Effector memory CD8-positive, alpha-beta T cell (primary cell): Measurements from ENCODE around the gene MS4A7.
"Not testable (repeated sequence)": the region's sequence is repeated elsewhere in the genome, so short reads cannot be mapped to it uniquely, and the experiment has no call there.

Experiments used
- ATAC-seq: fragments of 150-1000 bp; cut with Tn5 transposase; replicated peaks from 2 replicates; pipeline ENCODE4 v1.10.0; 2021; ENCODE audit warnings: mild to moderate bottlenecking, moderate library complexity
- DNase-seq, 3 experiments: peaks; one replicate each; pipeline ENCODE4 v3.0.0; 2021
- H3K27ac Mint-ChIP-seq, 2 donors: one replicate each; pipeline ENCODE4 v1.8.0; 2022; ENCODE audit warnings: mild to moderate bottlenecking in 2 of 2, mixed read lengths in 2 of 2, moderate library complexity in 2 of 2
- H3K27me3 Mint-ChIP-seq, 2 donors: one replicate each; pipeline ENCODE4 v1.8.0; 2022; ENCODE audit warnings: mixed read lengths in 2 of 2
- H3K36me3 Mint-ChIP-seq: one replicate; pipeline ENCODE4 v1.8.0; 2022; ENCODE audit warnings: mild to moderate bottlenecking, moderate library complexity, mixed read lengths; ENCODE audit not compliant: insufficient read depth
- H3K4me1 Mint-ChIP-seq, 2 donors: one replicate each; pipeline ENCODE4 v1.8.0; 2022; ENCODE audit warnings: low read depth in 2 of 2, mixed read lengths in 2 of 2
- H3K4me3 Mint-ChIP-seq, 2 donors: one replicate each; pipeline ENCODE4 v1.8.0; 2022; ENCODE audit warnings: mild to moderate bottlenecking in 2 of 2, mixed read lengths in 2 of 2, moderate library complexity in 2 of 2
- H3K9me3 Mint-ChIP-seq, 2 donors: one replicate each; pipeline ENCODE4 v1.8.0; 2022; ENCODE audit warnings: mixed read lengths in 2 of 2

Gene MS4A7

DNA sequence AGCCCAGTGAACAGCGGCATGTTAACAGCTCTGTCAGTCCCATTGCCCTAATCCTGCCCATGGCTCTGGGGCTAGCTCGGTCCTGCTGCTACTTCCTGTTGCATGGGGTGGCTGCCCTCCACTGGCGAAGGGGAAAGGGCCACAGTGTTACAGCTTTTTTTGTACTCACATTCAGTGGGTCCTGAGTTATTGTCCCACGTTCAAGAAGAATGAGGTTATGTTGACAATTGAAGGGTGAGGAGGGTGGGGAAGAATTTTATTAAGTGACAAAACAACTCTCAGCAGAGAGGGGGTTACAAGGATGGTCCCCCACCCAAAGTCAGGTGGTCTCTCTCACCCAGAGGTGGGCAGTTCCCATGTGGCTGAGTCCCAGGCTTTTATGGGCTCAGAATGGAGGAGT, 17.7 kb upstream of the MS4A7 start:
- Mint-ChIP-seq H3K27me3 (peaks cover 25 to 52% of the 10 kb centered on the region in 2 donors), H3K9me3 (no peaks in the 10 kb centered on the region), H3K36me3 (no peaks in the 10 kb centered on the region), H3K27ac (no peak overlapping the region), H3K4me3 (no peak overlapping the region), H3K4me1 (no peaks in the 10 kb centered on the region)
- DNase-seq (no peak), ATAC-seq (no peak)

DNA sequence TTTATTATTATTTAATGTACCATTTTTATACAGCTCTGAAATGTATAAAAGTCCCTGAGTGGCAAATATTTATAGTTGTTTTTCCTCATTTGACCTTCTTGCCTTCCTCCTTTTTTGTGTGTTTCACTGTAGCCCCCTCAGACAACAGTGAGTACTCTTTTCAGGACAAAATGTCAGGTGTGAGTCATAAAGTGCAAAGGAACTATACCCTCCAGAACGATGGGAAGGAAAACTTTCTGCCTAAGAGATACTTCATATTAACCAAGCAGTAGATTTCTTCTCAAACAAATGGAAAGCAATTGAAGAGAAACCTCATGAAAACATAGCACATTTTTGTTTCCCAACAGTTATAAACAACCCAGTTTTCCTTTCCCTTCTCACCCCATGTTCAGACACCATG, 16.1 kb upstream of the MS4A7 start:
- ATAC-seq: no peak
- H3K4me1 Mint-ChIP-seq: no peaks in the 10 kb centered on the region

DNA sequence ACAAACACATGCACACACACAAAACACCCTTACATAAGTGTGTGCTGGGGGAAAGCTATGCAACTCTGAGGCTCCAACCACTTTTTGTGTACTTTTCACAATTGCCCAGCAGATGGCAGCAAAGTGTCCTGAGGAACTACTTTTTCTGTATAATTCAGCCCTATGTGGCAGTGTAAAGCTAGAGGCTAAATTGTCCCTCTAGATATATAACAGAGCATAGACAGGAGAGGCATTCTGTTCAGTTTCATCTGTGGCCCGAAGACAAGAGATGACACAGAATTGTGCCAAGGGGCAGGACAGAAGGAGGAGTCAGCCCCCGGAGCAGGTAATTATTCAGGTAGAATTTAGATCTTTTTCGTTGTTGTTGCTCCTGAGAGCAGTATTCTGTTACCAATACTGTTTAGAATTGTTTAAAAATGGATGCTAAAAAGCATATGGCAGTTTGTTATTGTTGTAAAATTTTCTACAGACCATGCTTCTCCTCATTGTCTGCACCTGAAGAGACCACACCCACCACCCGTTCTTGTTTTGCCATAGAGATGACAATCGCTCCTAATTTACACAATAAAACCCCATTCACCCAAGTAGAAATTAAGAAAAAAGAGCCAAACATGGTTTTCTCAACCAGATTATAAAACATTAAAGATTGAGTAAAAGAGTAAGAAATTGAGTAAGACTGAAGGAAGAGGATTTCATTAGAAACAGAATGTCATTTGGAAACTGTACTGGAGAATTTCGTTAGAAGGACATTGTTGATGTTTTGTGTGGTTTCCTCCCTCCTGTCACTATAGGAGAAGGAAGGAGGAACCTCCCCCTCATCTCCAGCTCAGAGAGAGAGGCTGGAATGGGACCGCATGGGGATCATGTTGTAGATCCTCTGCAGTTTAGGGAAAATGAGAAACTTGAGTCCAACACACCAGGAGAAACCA, 14.5 kb upstream of the MS4A7 start:
- H3K4me1 Mint-ChIP-seq: no peaks in the 10 kb centered on the region
- ATAC-seq (peak; percentile 64), DNase-seq (peak; percentile 50 to 62 (median 50))
- peak overlapping the region in 1 of 2 donors; percentile 38 for H3K4me3 Mint-ChIP-seq
- no peak overlapping the region for H3K27ac Mint-ChIP-seq
- no peaks in the 10 kb centered on the region for H3K36me3 Mint-ChIP-seq
- H3K27me3 Mint-ChIP-seq: peaks cover 31 to 54% of the 10 kb centered on the region in 2 donors
- no peaks in the 10 kb centered on the region for H3K9me3 Mint-ChIP-seq

More for the DNA sequence above, 16.1 kb upstream of the MS4A7 start:
- Mint-ChIP-seq H3K9me3 (no peaks in the 10 kb centered on the region), H3K36me3 (no peaks in the 10 kb centered on the region), H3K27me3 (peaks cover 25 to 40% of the 10 kb centered on the region in 2 donors), H3K4me3 (no peak overlapping the region), H3K27ac (no peak overlapping the region)
- DNase-seq: no peak

DNA sequence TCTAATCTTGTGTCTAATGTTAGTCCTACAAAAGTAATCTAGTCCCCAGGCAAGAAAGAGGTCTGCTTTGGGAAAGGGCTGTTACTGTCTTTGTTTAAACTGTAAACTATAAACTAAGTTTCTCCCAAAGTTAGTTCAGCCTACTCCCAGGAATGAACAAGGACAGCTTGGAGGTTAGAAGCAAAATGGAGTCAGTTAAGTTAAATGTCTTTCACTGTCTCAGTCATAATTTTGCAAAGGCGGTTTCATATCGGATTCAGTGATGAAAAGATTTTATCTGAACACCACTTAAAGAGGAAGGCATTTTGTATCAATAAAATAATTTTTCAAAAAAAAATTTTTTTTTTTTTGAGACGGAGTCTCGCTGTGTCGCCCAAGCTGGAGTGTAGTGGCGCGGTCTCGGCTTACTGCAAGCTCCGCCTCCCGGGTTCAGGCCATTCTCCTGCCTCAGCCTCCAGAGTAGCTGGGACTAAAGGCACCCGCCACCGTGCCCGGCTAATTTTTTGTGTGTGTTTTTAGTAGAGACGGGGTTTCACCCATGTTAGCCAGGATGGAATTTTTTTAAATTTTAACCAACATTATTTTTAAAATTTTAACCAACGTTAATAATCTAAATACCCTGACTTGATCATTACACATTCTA, 11.9 kb upstream of the MS4A7 start:
- not testable (repeated sequence) for ATAC-seq, H3K36me3 Mint-ChIP-seq, H3K4me1 Mint-ChIP-seq, H3K9me3 Mint-ChIP-seq, DNase-seq, H3K4me3 Mint-ChIP-seq, H3K27ac Mint-ChIP-seq
- H3K27me3 Mint-ChIP-seq: peaks cover 41 to 69% of the 10 kb centered on the region in 2 donors

DNA sequence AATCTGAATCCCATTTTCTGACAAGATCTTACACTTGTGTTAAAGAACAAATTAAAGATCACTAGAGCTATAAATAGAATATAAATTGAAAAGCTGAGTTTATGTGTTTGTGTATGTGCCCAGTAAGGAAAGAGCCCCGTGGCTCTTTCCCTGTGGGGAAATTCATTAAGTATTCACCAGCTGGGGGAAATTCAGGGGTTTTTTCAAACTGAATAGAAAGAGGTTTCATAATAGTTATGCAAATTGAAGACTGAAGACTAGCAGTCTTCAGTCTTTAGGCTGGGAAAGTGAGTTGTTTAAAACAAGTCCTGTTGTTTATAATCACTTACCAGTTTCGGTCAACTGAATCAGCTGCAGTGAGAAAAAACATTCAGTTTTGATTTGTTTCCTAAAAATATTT, 11.3 kb upstream of the MS4A7 start:
- H3K27me3 Mint-ChIP-seq: peaks cover 43 to 70% of the 10 kb centered on the region in 2 donors
- H3K9me3 Mint-ChIP-seq: no peaks in the 10 kb centered on the region
- peak; percentile 22 for ATAC-seq
- no peaks in the 10 kb centered on the region for H3K36me3 Mint-ChIP-seq
- H3K4me3 Mint-ChIP-seq: no peak overlapping the region
- no peaks in the 10 kb centered on the region for H3K4me1 Mint-ChIP-seq
- no peak overlapping the region for H3K27ac Mint-ChIP-seq
- DNase-seq: no peak

DNA sequence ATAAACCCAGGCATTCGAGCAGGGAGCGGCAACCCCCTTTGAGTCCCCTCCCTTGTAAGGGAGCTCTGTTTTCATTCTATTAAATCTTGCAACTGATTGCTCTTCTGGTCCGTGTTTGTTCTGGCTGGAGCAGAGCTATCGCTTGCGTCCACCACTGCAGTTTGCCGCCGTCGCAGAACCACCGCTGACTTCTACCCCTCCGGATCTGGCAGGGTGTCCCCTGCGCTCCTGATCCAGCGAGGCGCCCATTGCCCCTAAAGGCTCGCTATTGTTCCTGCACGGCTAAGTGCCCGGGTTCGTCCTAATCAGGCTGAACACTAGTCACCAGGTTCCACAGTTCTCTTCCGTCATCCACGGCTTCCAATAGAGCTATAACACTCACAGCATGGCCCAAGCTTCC, 10.4 kb upstream of the MS4A7 start:
- Mint-ChIP-seq H3K4me3 (no peak overlapping the region), H3K9me3 (no peaks in the 10 kb centered on the region), H3K4me1 (no peaks in the 10 kb centered on the region), H3K36me3 (no peaks in the 10 kb centered on the region), H3K27me3 (peaks cover 47 to 71% of the 10 kb centered on the region in 2 donors), H3K27ac (no peak overlapping the region)
- DNase-seq (no peak), ATAC-seq (no peak)

DNA sequence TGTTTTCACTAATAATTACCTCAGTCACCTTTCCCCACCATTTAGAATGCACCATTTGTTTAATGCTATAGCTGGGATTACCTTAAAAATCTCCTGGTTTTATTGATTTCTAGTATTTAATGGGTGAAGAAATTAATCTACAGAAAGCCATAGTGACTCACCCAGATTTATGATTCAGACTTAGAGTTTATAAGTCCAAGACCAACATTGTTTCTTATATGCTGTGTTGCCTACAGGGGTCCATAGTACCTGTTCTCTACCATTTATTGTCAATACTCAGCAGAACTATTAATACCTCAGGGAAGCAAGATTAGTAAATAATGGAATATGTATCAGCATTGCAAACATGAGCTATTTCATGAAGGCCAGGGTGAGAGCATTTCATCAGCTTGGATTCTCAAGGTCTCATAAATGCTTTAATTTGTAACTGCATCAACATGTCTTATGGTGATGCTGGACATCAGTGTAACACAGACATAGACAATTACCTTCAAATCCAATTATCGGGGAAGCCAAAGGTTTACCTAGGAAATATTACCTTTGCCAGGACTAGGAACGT, 8.0 kb upstream of the MS4A7 start:
- Mint-ChIP-seq H3K27me3 (peaks cover 47 to 50% of the 10 kb centered on the region in 2 donors), H3K4me3 (no peak overlapping the region)

DNA sequence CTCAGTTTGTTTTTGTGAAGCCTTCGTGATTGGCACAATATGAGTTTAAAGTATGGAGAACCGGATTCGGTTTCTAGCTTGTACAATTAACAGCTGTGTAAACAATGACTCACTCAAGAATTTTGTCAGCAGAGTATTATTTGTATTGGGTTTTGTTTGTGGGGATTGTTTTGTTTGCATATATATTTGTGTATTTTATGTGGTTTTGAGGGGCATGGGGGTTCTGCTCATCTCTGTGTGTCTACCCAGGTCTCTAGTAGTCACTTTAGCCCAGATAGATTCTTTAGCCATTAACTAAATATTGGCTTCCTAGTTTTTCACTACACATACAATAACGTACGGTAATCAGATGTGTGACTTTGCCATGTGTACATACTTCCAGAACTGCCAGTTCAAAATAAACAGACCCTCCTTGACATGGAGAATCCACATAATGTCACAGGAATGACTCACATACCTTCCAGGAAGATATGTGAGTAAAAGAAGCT, 7.5 kb upstream of the MS4A7 start:
- Mint-ChIP-seq H3K27ac (no peak overlapping the region), H3K27me3 (peaks cover 46 to 51% of the 10 kb centered on the region in 2 donors), H3K4me1 (no peaks in the 10 kb centered on the region), H3K9me3 (no peaks in the 10 kb centered on the region), H3K4me3 (no peak overlapping the region), H3K36me3 (no peaks in the 10 kb centered on the region)
- DNase-seq (no peak), ATAC-seq (no peak)

More for the DNA sequence above, 8.0 kb upstream of the MS4A7 start:
- H3K4me1 Mint-ChIP-seq: no peaks in the 10 kb centered on the region
- no peaks in the 10 kb centered on the region for H3K36me3 Mint-ChIP-seq
- no peak overlapping the region for H3K27ac Mint-ChIP-seq
- no peaks in the 10 kb centered on the region for H3K9me3 Mint-ChIP-seq
- ATAC-seq (no peak), DNase-seq (no peak)

DNA sequence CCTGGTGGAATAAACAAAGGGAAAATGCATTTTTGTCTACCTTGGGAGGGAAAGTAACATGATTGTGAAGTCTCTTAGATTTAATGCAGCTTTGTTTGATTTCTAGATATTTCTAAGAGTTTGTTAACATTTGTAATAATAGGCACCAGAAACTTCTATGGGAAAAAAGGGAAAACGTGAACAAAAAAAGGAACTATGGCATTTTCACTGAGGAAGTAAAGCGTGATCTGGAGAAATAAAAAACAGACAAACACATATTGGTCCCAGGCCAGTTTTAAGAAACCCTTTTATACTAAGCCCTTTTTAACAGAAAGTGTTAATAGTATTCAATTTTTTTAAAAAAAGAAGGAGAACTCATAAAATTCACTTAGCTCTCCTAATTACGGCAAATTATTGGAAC, 6.9 kb upstream of the MS4A7 start:
- DNase-seq (no peak), ATAC-seq (no peak)
- H3K27me3 Mint-ChIP-seq: peaks cover 46 to 51% of the 10 kb centered on the region in 2 donors
- no peaks in the 10 kb centered on the region for H3K9me3 Mint-ChIP-seq
- H3K36me3 Mint-ChIP-seq: no peaks in the 10 kb centered on the region
- no peak overlapping the region for H3K27ac Mint-ChIP-seq
- no peaks in the 10 kb centered on the region for H3K4me1 Mint-ChIP-seq
- no peak overlapping the region for H3K4me3 Mint-ChIP-seq

DNA sequence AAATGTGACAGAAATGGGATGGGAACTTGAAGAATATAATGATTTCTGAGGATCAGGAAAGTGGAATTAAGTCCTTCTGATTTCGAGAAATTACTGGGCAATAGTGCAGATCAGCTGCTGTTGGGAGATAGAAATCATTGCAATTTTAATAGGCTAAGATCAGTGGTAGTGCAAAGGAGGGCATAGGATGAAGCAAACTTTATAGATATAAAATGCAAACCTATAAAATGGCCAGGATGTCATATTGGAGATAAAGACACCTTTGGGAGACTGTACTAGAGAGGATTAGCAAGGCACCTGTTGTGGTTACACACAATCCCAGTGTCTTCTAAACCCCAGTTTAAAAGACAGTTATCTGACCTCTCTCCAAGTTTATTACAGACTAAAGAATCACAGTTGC, 6.5 kb upstream of the MS4A7 start:
- no peak for DNase-seq
- no peak overlapping the region for H3K27ac Mint-ChIP-seq
- peaks cover 46 to 51% of the 10 kb centered on the region in 2 donors for H3K27me3 Mint-ChIP-seq
- no peaks in the 10 kb centered on the region for H3K4me1 Mint-ChIP-seq
- no peak for ATAC-seq
- no peaks in the 10 kb centered on the region for H3K9me3 Mint-ChIP-seq
- no peaks in the 10 kb centered on the region for H3K36me3 Mint-ChIP-seq
- H3K4me3 Mint-ChIP-seq: no peak overlapping the region

DNA sequence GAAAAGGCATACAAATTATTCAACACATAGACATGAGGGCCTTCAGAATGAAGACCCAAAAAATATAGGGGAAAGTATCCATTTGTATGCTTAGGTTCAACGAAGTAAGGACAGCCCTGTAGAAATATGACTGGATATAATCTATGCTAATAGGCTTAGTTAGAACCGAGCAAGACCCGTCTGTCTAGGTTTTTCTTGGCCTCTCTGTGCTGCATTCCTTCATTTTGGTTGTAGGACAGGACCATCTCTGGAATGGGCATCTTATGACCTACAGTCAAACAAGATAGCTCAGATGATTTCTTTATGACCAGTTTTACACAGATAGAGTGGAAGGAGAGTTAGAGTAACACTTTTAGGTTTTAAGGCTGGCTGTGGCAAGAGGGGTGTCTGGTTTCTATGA, 5.6 kb upstream of the MS4A7 start:
- no peaks in the 10 kb centered on the region for H3K4me1 Mint-ChIP-seq
- peaks cover 43 to 51% of the 10 kb centered on the region in 2 donors for H3K27me3 Mint-ChIP-seq
- ATAC-seq: no peak
- H3K36me3 Mint-ChIP-seq: no peaks in the 10 kb centered on the region
- H3K9me3 Mint-ChIP-seq: no peaks in the 10 kb centered on the region
- DNase-seq: no peak
- H3K4me3 Mint-ChIP-seq: no peak overlapping the region
- H3K27ac Mint-ChIP-seq: no peak overlapping the region

DNA sequence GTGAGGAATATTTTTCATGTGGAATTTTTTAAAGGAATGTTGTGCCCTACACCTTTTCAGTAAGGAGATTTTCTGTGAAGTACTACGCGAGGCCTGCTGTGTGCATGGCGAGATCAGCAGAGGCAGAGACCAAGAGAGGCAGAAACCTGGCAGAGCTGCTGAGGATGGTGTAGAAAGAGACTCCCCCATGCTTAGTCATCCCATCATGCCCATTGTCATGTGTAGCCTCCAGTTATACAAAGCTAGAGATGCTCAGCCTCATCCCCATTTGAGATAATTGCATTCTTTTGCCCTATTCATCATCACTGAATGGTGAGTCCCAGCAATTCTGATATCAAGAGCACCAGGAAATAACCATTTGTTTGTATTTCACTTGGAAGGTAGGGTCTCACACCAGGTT, 3.0 kb upstream of the MS4A7 start:
- H3K4me1 Mint-ChIP-seq: no peaks in the 10 kb centered on the region
- H3K36me3 Mint-ChIP-seq: no peaks in the 10 kb centered on the region
- peaks cover 27 to 58% of the 10 kb centered on the region in 2 donors for H3K27me3 Mint-ChIP-seq
- H3K27ac Mint-ChIP-seq: no peak overlapping the region
- H3K9me3 Mint-ChIP-seq: no peaks in the 10 kb centered on the region
- ATAC-seq (no peak), DNase-seq (no peak)
- no peak overlapping the region for H3K4me3 Mint-ChIP-seq

DNA sequence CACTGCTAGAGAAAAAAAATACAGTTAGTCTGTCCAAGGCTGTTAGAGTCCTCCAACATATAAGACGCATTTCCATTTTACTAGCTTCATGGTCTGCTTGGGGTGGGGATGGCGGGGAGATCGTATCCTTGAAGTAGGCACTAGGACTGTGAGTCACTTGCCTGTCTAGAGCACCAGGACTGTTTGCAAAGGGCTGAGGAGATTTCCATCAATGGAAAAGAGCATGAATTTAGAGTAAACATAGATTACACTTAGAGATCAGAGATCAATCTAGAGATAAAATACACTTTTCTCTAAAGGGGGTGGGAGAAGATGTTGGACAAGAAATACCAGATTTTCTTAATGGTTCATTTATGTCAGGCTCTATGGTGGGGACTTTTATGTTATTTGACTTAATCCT, 1.7 kb upstream of the MS4A7 start:
- no peak for DNase-seq
- no peaks in the 10 kb centered on the region for H3K4me1 Mint-ChIP-seq
- no peaks in the 10 kb centered on the region for H3K9me3 Mint-ChIP-seq
- H3K27me3 Mint-ChIP-seq: peaks cover 15 to 53% of the 10 kb centered on the region in 2 donors
- no peak for ATAC-seq
- H3K4me3 Mint-ChIP-seq: no peak overlapping the region
- no peaks in the 10 kb centered on the region for H3K36me3 Mint-ChIP-seq
- H3K27ac Mint-ChIP-seq: peak overlapping the region in 1 of 2 donors; percentile 23
